HG03460 (cell line): ENCODE data around the gene AGO3.
"Not testable (repeated sequence)": the region's sequence is repeated elsewhere in the genome, so short reads cannot be mapped to it uniquely, and the experiment has no call there.

ENCODE experiments used
- ATAC-seq: cut with Tn5 transposase; IDR thresholded peaks from one replicate; pipeline ENCODE4 v1.9.1; 2021; ENCODE audit not compliant: unreplicated experiment

The AGO3 gene

GRCh38 chr1:35924838-35925237, 6.1 kb upstream of the AGO3 start:
- no peak for ATAC-seq

GRCh38 chr1:35925741-35926140, 5.2 kb upstream of the AGO3 start:
- no peak for ATAC-seq

GRCh38 chr1:35927472-35927871, 3.4 kb upstream of the AGO3 start:
- ATAC-seq, result no peak

- no peak for ATAC-seq
Observed at GRCh38 chr1:35929730-35930592, 944 bp upstream of the AGO3 start.

- peak; percentile 32 for ATAC-seq
Observed at GRCh38 chr1:35931446-35932157, 697 bp downstream of the AGO3 start.

- no peak for ATAC-seq
Observed at GRCh38 chr1:35932158-35932636, 1.3 kb downstream of the AGO3 start.

- ATAC-seq, result no peak
Observed at GRCh38 chr1:35932941-35933340, 2.0 kb downstream of the AGO3 start.

- no peak for ATAC-seq
Observed at GRCh38 chr1:35935442-35936388, 4.8 kb downstream of the AGO3 start.

- no peak for ATAC-seq
Observed at GRCh38 chr1:35936838-35937237, 5.9 kb downstream of the AGO3 start.

GRCh38 chr1:35939484-35939883, 8.6 kb downstream of the AGO3 start:
- ATAC-seq, result no peak

- no peak for ATAC-seq
Observed at GRCh38 chr1:35945327-35945726, 14.4 kb downstream of the AGO3 start.

GRCh38 chr1:35947547-35947946, 16.6 kb downstream of the AGO3 start:
- no peak for ATAC-seq

GRCh38 chr1:35958558-35958957, 27.7 kb downstream of the AGO3 start:
- no peak for ATAC-seq

GRCh38 chr1:35959304-35959703, 28.4 kb downstream of the AGO3 start:
- ATAC-seq, result no peak

GRCh38 chr1:35962952-35963351, 32.0 kb downstream of the AGO3 start:
- no peak for ATAC-seq

- ATAC-seq, result not testable (repeated sequence)
Observed at GRCh38 chr1:35964277-35964676, 33.4 kb downstream of the AGO3 start.

GRCh38 chr1:35968396-35968795, 37.5 kb downstream of the AGO3 start:
- ATAC-seq, result no peak

- ATAC-seq, result no peak
Observed at GRCh38 chr1:35971601-35972000, 40.7 kb downstream of the AGO3 start.

- ATAC-seq, result not testable (repeated sequence)
Observed at GRCh38 chr1:35972631-35973030, 41.7 kb downstream of the AGO3 start.

GRCh38 chr1:35980090-35980489, 49.2 kb downstream of the AGO3 start:
- ATAC-seq, result no peak

GRCh38 chr1:35988237-35988636, 57.3 kb downstream of the AGO3 start:
- no peak for ATAC-seq
